GM18517 (cell line): ENCODE measurements around the gene NLRC5.
"Not testable (repeated sequence)": the region's sequence is repeated elsewhere in the genome, so short reads cannot be mapped to it uniquely, and the experiment has no call there.

Experiments
- ATAC-seq: cut with Tn5 transposase; IDR thresholded peaks from one replicate; pipeline ENCODE4 v1.9.1; 2021; ENCODE audit warnings: mild to moderate bottlenecking, moderate library complexity; ENCODE audit not compliant: unreplicated experiment

Gene NLRC5

GRCh38 chr16:56960681-56961281, 28.6 kb upstream of the NLRC5 start:
- no peak for ATAC-seq

GRCh38 chr16:56961386-56961785, 28.0 kb upstream of the NLRC5 start:
- ATAC-seq: no peak

DNA sequence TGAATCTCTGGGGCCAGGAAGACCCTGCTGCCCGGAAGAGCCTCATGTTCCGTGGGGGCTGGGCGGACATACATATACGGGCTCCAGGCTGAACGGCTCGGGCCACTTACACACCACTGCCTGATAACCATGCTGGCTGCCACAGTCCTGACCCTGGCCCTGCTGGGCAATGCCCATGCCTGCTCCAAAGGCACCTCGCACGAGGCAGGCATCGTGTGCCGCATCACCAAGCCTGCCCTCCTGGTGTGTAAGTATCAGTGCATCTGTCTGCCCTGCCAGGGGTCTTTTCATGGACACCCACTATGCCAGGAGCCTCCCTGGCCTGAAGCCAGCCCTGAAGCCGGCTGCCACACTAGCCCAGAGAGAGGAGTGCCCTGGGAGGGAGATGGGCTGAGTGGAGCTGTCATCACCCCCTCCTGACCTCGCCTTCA, 27.5 kb upstream of the NLRC5 start, which contains the start of gene CETP:
Gene CETP, plus strand, starts transcription at position 100 of the 431 bp plus-strand sequence. Its CDS starts 30 bp downstream, at position 130.
- ATAC-seq: no peak

DNA sequence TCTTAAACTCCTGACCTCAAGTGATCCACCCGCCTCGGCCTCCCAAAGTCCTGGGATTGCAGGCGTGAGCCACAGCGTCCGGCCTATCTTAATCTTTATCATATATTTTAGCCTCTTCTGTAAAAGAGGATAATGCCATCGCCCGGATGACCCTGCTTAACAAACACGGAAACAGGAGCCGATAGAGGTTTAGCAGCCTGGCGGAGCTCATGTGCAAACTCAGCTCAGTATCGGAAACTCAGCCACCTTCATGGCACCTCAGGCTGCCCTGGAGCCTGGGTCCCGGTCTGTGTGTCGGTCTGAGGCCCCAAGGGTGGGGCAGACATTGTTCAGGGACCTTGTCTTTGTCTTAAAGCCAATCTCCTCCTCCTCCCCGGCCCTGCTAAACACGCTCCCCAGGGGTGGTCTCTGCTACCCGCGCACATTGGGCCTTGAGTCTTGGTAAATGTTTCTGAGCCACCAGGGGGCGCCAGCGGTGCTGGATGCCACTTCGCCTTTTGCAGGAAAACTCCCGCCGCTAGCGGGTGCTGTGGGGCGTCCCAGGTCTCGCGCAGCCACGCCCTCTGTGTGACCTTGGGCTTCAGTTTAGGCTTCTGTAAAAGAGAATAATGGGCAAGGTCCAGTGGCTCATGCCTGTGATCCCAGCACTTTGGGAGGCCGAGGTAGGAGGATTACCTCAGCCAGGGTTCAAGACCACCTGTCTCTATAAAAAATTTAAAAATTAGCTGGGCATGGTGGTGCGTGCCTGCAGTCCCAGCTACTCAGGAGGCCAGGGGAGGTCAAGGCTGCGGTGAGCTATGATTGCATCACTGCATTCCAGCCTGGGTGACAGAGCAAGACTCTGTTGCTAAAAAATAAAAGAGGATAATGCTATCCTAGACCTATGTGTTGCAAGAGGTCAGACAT, 24.9 kb upstream of the NLRC5 start:
- peak; percentile 68 for ATAC-seq

GRCh38 chr16:56965149-56966092, 23.9 kb upstream of the NLRC5 start:
- ATAC-seq: no peak

GRCh38 chr16:56966093-56966475, 23.3 kb upstream of the NLRC5 start:
- ATAC-seq: no peak

DNA sequence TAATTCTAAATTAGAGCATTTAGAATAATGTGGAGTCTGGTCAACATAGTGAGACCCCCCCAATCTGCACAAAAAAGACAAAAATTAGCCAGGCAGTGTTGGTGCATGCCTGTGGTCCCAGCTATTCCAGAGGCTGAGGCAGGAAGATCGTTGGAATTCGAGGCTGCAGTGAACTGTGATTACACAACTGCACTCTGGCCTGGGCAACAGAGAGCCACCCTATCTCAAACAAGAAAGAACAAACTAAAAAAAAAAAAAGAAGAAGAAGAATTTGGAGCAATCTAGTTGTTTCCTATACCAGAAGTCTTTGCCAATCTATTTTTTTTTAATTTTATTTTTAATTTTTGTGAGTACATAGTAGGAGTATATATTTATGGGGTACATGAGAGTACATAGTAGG, 21.6 kb upstream of the NLRC5 start:
- no peak for ATAC-seq

DNA sequence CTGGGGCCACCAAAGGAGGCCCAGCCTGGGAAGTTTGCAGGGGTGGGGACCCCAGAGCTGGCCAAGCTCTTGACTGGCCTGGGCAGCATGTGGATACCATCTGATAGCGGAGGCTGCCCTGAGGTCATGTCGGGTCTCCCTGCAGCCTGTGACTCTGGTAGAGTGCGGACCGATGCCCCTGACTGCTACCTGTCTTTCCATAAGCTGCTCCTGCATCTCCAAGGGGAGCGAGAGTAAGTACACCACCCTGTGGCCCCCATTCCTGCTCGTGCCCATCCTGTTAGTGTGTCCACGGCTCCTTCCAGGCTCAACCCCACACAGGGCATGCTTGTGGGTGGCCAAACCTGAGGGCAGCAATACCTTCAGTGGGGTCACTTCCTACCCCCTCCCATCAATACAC, 19.6 kb upstream of the NLRC5 start:
- ATAC-seq: no peak

GRCh38 chr16:56970934-56971767, 18.2 kb upstream of the NLRC5 start:
- peak; percentile 80 for ATAC-seq

DNA sequence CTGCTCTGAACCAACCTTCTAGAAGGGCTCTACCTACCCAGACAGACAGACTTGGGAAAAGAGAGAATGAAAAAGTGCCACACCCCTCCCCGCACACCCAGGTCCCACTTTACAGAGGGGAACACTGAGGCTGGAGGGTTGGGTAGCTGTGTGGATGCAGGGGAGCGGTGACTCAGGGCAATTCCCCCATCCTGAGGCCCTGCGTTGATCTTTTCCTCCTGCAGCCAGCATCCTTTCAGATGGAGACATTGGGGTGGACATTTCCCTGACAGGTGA, 17.7 kb upstream of the NLRC5 start:
- no peak for ATAC-seq

DNA sequence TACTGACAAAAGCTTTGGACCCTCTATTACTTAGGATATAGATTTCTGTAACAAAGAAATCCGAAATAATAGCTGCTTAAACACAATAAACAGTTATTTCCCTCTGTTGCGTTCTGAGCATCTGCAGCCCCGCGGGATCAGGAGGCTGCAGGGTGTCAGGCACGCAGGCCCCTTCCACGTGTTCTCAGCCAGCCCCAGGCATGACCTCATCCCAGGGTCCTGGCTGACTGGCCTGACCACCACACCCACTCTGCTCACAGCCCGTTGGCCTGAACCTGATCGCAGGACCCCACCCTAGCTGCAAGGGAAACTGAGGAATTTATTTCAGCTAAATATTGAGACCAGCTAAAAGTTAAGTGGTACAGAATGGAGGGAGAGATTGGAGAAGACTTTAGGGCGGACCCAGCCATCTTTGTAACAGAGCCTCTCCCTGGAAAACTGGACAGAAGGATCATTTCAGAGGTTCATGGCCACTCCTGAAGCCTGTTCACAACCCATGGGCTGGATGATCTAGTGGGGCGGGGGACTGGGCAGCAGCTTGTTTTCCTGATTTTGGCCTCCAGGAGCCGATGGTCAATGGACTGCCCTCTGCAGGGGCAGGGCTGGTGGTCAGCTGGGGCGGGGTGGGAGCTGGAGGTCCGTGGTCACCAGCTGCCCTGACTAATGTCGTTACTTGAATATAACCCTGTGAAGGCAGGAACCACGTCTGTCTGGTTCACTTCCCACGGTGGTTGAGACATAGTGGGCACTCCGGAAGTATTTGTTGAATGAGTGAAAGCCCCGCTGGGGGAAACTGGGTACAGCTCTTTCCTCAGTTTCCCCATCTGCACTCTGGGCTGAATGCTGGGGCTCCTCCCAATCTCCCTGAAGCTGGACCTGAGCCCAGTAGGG, 16.7 kb upstream of the NLRC5 start:
- no peak for ATAC-seq

GRCh38 chr16:56973294-56973689, 16.1 kb upstream of the NLRC5 start:
- ATAC-seq: no peak

DNA sequence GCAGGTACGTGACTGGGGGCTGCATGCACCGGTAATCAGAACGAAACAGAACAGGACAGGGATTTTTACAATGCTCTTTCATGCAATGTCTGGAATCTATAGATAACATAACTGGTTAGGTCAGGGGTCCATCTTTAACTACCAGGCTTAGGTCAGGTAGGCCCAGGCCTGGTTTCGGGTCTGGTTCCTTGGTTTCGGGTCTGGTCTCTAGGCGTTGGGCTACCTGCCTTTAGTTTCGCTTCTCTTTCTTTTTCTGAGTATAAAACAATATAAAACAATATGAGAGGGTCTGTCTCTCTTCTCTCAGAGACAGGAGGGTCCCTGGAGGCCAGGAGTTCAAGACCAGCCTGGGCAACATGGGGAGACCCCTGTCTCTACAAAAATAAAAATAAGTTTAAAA, 15.5 kb upstream of the NLRC5 start:
- not testable (repeated sequence) for ATAC-seq

GRCh38 chr16:56974549-56975300, 14.6 kb upstream of the NLRC5 start:
- ATAC-seq: no peak

DNA sequence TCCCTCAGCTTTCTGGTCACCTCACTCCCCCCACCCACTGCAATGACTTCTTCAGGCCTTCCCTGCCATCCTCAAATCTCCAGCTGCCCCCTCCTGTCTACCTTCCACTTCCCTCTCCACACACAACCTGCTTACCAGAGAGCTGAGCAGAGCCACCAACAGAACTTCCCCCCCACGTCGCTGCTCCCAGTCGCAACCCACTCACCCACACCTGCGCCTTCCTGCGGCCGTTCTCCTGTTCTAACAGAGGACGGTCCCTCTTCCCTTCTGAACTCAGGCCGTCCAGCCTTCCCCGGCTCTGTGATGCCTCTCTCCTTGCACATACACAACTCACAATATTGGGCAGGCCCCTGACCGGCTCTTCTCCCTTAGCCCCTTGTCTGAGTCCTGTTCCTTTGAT, 13.6 kb upstream of the NLRC5 start:
- ATAC-seq: no peak

- no peak for ATAC-seq
These were observed 12.1 kb upstream of the NLRC5 start for GRCh38 chr16:56977216-56977615.

GRCh38 chr16:56977823-56978430, 11.4 kb upstream of the NLRC5 start:
- ATAC-seq: no peak

DNA sequence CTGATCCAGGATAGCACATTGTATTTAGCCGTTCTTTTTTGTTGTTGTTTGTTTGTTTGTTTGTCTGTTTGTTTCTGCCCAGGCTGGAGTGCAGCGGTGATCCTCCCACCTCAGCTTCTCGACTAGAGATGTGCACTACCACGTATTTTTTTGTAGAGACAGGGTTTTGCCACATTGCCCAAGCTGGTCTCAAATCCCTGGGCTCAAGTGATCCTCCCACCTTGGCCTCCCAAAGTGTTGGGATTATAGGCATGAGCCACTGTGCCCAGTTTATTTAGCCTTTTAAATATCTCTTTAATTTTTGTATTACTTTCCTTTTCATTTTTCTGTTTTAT, 9.2 kb upstream of the NLRC5 start:
- no peak for ATAC-seq
